NCI-H1694 (cell line): Measurements from ENCODE around the gene CD300H.
"Not testable (repeated sequence)": the region's sequence is repeated elsewhere in the genome, so short reads cannot be mapped to it uniquely, and the experiment has no call there.

Source experiments
- DNase-seq: peaks from one replicate; lab custom pipeline; 2025; lab: John Stamatoyannopoulos, UW

CD300H gene

DNA sequence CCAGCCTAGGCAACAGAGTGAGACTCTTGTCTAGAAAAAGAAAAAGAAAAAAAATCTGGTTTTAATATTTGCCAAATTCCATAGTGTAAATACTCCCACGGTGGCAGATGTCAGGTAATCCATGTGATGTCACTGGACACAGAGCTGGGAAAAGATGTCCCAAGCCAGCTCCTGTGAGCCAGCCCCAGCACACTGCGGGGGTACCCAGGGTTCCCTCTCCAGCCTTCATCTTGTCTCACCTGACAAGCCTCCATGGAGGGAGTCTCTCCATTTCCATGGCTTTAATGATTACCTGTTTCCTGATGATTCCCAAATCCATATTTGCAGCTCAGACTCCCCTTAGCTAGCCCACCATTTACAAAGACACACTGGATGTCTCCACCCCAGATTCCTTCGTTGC lies 40.6 kb downstream of the CD300H start:
- DNase-seq, result no peak

DNA sequence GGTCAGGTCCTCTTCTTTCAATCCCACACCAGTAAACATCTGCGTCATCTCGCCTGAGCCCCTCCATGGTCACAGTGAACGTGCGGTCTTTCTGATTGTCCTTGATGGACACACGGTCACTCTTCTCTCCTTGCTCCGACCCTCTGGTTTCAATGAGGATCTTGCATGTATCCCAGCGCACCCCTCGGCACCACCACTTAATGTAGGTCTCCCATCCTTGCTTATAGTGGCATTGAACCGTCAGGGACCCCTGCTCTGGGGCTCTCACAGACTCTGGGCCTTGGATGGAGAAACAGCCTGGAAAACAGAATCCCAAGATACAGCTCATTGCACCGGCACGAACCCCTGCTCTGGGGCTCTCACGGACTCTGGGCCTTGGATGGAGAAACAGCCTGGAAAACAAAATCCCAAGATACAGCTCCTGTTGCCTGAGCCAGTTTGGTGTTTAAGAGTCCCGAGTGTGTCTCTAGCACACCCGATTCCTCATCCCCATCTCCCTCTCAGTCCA lies 41.5 kb downstream of the CD300H start:
- DNase-seq, result no peak

DNA sequence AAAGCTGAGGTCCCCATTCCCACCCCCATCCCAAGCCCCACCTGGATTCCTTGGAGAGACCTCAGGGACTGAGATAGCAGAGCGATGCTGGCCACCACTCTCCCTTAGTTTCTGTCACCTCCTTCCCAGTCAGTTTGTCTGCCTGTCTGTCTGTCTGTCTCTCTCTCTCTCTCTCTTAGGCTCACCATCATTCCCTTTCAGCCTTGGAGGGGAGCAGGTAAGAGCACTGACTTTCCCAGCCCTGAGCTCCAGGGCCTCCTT lies 41.9 kb downstream of the CD300H start:
- no peak for DNase-seq

DNA sequence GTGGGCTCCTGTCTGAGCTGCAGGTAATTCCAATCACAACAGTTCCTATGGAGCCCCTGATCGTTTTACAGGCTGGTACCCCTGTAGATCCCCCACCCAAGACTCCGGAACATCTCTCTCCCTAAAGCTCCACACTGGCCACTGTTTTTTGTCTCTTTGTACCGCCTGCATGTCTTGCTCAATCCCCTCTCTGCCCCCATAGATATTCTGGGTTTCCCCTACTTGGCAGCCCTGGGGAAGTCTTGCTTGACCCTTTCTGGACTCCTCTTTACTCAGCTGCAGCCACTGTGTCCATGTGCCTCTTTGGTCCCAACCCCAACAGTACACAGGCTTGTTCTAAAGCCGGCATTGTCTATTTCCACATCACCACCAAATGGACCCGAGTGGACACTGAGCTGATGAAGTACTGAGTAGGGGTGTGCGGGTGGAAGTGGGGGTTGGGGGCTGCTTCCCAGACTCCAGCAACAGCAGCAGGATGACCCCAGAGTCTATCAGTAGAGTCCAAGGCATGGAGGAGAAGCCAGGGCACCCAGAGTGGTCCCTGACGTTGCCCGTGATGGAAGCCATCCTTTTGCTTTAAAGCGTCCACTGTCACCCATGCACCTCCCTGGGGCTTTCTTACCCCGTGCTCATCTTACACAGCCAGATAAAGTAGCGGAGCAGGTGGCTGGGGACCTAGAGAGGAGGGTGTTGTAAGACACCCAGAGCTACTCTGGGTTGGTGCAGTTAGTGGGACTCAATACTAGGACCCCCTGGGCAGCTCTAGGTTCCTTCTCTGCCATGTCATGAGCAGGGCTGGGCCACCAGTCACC lies 42.5 kb downstream of the CD300H start:
- DNase-seq, result no peak

DNA sequence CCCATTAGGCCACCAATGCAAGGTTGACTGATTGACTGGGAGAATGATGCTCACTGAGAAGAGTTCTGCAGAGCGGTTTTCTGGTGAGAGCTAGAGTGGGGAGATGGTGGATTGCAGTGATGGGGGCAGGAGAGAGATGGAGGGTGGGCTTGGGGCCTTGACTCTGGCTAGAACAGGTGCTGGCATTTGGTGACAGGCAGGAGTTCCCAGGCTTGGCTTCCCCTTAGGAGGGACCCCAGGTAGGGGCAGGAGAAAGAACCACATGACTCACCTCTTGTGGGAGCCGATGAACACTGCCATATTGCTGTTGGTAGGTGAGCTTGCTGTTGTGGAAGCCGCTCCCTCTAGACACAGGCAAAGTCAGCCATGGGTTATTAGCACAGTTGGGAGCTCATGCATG lies 44.0 kb downstream of the CD300H start:
- DNase-seq, result no peak

DNA sequence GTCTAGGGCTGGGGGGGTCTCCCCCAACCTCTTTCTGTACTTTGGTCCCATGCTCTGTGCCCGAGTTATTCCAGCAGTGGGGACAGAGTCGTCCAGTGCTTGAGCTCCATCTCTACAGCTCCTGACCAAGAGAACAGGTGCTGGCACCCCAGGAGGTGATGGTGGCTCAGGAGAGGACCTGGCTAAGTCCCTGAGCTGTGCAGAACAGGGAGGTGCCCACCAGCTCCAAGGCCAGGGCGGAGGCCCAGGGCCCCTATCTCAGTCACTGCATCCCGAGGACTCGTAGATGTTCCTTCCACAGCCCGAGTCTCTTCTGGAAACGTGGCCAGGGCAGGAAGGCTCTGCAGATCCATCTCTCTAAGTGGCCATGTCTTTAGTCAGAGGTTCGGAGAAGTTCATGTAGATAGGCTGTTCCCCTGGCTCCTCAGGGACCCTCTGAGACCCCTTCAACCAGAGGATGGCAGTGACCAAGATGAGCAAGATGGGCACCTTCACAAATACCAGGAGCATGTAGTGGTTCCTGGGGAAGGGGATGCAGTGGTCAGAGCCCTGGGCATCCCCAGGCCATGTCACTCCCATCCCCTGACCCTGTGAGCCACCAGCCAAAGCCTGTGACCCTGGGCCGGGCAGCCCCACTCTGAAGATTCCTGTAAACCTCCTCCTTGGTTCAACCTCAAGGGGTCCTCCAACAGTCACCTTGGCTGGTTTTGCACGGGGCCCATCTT lies 44.8 kb downstream of the CD300H start:
- DNase-seq, result no peak

DNA sequence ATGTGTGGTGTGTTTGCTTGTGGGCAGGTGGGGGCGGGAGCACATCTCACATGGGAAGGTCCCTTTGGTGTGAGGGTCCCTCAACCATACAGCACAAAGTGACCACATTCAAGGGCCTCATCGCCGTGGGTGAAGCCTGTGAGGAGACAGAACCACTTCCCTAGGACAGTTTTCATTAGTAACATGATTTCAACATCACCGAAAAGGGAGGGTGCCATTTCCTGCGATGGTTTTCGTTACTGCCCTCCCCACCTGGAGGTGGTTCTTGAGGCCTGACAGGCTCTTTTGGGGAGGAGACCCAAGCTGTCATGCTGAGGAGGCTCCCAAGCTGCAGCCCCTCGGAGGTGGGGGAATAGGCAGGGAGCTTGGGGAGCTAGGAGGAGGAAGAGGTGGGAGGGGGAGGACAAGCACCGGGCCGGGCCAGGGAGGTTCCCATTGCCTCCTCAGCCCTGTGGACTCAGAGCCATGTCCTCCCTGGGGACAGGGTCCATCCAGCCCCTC lies 45.6 kb downstream of the CD300H start:
- no peak for DNase-seq

DNA sequence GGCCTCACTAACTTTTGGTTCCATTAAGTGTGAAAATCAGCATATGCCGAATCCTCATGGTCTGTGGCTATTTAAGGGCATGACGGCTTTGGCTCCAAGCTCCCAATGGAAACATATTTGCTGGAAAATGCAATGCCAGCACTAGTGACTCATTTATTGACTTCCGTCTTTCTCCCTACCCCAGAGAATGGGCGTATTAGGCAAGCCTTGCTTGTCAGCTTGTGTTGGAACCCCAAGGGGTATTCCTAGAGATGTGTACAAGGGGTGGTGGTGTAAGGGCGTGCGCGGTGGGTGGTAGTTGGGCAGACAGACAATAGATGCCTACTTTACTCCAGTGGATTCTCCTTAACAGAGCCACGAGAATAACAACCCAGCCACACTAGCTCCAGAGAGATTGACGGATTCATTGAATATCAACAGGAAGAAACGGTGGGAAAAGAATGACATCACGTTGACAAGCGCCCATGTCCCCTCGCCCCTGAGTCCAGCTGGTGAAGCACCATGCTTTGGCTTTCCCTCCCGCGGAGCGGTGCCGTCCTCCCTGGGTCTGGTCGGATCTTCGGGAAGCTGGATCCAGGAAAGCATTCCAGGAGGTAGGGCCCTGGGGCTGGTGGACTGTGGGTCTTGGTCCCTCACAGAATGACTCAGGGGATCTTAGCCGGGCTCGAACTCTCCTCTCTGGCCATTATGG lies 46.4 kb downstream of the CD300H start:
- DNase-seq, result no peak

DNA sequence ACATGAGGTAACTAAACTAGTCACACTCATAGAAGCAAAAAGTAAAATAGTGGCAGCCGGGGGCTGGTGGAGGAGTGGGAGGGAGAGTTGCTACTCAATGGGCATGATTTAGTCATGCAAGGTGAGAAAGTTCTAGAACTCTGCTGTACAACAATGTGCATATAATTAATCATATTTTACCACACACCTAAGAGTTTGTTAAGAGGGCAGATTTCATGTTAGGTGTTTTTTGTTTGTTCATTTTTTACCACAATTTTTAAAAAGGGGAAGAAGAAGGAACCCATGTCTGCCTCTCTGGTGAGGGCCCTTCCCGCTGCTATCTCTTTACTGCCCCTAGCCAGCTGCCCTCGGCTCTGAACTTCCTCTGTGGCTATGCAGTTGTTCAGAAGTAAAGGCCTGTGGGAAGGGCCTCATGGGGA lies 47.3 kb downstream of the CD300H start:
- DNase-seq, result no peak

DNA sequence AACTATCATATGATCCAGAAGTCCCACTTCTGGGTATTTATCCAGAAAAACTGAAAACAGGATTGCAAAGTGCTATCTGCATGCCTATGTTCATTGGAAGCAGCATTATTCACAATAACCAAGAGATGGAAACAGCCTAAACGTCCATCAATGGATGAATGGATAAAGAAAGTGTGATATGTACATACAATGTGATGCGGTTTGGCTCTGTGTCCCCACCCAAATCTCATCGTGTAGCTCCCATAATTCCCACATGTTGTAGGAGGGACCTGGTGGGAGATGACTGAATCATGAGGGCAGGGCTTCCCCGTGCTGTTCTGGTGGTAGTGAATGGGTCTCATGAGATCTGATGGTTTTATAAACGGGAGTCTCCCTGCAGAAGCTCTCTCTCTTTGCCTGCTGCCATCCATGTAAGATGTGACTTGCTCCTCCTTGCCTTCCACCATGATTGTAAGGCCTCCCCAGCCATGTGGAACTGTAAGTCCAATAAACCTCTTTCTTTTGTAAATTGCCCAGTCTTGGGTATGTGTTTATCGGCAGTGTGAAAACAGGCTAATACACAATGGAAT lies 48.8 kb downstream of the CD300H start:
- not testable (repeated sequence) for DNase-seq

DNA sequence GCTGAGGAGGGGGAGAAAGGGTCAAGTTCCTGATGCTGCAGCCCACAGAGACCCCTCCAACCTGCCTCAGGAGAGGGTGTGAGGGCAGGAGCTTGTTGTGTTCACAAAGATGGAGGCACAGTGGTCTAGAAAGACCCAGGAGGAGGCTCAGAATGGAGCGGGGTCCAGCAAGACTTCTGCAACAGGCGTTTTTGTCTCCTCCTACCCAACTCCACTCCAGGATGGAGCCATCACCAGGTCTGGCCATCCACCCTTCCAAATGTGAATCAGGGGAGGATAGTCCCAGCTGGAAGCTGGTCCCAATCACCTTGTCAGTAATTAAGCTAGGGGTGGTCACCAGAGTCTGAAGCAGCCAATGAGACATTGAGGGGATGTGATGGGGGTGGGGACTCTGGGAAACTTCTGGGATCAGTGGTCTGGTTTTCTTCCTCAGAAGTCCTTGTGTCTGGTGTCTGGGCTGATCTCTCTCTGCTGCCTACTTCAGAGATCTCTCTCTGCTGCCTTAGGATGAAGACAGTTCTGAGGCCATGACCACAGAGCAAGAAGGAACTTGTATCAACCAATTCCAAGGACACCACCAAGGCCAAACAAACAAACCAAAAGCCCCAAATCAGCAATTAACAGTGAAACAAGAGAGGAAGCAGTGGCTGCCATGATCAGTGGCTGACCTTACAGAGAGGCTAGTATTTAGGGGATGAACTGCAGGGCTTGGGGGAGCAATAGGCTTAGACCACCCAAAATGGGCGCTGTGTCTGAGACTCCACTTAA lies 50.6 kb downstream of the CD300H start:
- DNase-seq, result no peak

DNA sequence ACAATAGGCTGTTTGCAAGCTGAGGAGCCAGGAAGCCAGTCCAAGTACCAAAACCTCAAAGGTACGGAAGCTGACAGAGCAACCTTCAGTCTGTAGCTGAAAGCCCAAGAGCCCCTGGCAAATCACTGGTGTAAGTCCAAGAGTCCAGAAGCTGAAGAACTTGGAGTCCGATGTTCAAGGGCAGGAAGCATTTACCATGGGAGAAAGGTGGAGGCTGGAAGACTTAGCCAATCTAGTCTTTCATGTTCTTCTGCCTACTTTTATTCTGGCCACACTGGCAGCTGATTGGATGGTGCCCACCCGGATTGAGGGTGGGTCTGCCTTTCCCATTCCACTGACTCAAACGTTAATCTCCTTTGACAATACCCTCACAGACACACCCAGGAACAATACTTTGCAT lies 51.4 kb downstream of the CD300H start:
- no peak for DNase-seq

DNA sequence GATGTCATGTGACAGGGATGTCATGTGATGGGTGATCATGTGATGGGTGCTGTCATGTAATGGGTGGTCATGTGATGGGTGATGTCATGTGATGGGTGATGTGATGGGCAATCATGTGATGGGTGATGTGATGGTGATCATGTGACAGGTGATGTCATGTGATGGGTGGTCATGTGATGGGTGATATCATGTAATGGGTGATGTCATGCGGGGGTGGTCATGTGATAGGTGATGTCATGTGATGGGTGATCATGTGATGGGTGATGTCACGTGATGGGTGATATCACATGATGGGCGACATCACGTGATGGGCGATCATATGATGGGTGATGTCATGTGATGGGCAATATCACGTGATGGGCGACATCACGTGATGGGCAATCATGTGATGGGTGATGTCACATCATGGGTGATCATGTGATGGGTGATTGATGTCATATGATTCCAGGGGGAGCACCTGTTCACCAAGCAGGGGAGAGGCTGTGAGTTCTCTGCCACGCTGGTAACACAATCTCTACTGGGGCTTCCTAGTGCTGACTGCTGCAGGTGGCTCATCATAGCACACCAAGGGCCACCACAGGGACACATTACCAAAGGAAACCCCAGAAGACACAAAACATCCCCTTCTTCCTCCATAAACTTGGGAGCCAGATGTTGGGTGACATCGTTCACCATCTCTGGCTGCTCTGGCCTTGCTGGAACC lies 52.5 kb downstream of the CD300H start:
- DNase-seq, result no peak

DNA sequence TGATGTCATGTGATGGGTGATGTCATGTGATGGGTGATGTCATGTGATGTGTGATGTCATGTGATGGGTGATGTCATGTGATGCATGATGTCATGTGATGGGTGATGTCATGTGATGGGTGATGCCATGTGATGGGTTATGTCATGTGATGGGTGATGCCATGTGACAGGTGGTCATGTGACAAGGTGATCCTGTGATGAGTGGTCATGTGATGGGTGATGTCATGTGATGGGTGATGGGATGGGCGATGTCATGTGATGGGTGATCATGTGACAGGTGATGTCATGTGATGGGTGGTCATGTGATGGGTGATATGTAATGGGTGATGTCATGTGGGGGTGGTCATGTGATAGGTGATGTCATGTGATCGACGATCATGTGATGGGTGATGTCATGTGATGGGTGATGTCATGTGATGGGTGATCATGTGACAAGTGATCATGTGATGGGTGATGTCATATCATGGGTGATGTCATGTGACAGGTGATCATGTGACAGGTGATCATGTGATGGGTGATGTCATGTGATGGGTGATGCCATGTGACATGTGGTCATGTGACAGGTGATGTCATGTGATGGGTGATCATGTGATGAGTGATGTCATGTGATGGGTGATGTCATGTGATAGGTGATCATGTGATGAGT lies 53.2 kb downstream of the CD300H start:
- peak; percentile 61 for DNase-seq

DNA sequence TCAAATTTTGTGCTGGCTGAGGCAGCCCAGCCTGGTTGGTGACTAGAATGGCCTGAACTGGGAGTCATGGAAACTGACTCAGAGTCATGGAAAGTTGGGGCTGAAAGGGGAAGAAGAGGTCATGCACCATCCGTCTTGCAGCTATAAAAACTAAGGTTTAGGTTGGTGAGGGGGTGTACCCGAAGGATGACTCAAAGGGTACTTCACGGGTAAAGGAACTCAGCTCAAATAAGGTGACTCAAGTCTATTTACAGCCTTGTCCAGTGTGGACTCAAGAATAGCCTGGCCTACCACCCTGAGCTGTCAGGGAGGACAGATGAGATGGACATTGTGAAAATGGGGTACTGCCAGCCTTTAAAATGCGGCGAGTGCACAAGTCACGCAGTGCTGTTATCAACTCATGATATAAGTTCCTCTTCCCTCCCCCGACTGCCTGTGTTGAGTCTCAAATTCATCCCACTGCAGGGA lies 54.7 kb downstream of the CD300H start:
- DNase-seq, result no peak

DNA sequence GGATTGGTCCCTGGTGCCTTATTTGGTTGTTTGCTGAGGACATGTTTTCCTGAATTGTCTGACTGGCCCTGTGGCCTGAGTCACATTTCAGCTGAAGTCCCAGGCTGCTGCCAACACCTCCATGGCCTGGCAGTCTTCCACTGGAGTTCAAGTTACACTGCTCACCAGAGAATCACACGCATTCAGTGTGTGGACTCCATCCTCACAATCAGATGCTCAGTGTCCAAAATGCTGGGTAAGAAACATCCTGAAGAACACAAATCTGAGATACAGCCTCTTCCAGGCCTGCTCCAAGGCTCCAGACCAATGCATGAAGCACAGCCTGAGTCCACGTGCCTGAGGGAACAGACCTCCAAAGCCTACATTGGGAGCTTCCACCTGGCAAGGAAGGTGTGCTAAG lies 55.3 kb downstream of the CD300H start:
- DNase-seq, result no peak
